WTC11 (cell line): ENCODE measurements around the gene RANBP17. TPM values are rescaled to one million over a fixed set of nuclear protein-coding genes. Genes with fewer than 3 reads are reported as not detected.

Source experiments
- ATAC-seq: fragments of 200-7000 bp; cut with Tn5 transposase; 2 replicates; pipeline ENCODE4 v1.10.0; 2021; ENCODE audit warnings: mild to moderate bottlenecking, moderate library complexity
- CTCF ChIA-PET: fragments of 300-600 bp; sonication (Branson Sonifier 250); formaldehyde crosslinking; loops from one replicate; lab custom pipeline; 2021; ENCODE audit warnings: antibody characterized with exemption; lab: Charles Lee
- POLR2A ChIA-PET: fragments of 350-600 bp; sonication (Branson Sonifier 250); formaldehyde crosslinking; loops from one replicate; lab custom pipeline; 2021; ENCODE audit warnings: antibody characterized with exemption; lab: Charles Lee
- DNase-seq: peaks from one replicate; pipeline ENCODE4 v3.0.0; 2021; ENCODE audit warnings: low spot score
- H3K27ac Mint-ChIP-seq: 2 replicates; pipeline ENCODE4 v1.8.0; 2021; ENCODE audit warnings: mixed read lengths
- H3K27me3 Mint-ChIP-seq: 2 replicates; pipeline ENCODE4 v1.8.0; 2021; ENCODE audit warnings: low read depth, mild to moderate bottlenecking, moderate library complexity, mixed read lengths
- H3K36me3 Mint-ChIP-seq: 2 replicates; pipeline ENCODE4 v1.8.0; 2021; ENCODE audit warnings: mixed read lengths
- H3K4me1 Mint-ChIP-seq: 2 replicates; pipeline ENCODE4 v1.8.0; 2022; ENCODE audit warnings: mixed read lengths
- H3K4me3 Mint-ChIP-seq: 2 replicates; pipeline ENCODE4 v1.8.0; 2021; ENCODE audit warnings: mild to moderate bottlenecking, moderate library complexity, mixed read lengths
- H3K9me3 Mint-ChIP-seq: 2 replicates; pipeline ENCODE4 v1.8.0; 2021; ENCODE audit warnings: mixed read lengths
- ARID4B ChIP-seq: sonication (generic); formaldehyde crosslinking; IDR thresholded peaks from 2 replicates; pipeline ENCODE4 v1.8.0; 2023; ENCODE audit warnings: missing genetic modification reagents, mild to moderate bottlenecking, borderline replicate concordance
- ATF2 ChIP-seq: sonication (generic); formaldehyde crosslinking; IDR thresholded peaks from 2 replicates; pipeline ENCODE4 v1.8.1; 2022; ENCODE audit warnings: low read depth, missing genetic modification reagents, borderline replicate concordance
- CREM ChIP-seq: sonication (generic); formaldehyde crosslinking; IDR thresholded peaks from 2 replicates; pipeline ENCODE4 v1.8.1; 2022; ENCODE audit warnings: mild to moderate bottlenecking, missing genetic modification reagents, moderate library complexity
- ELF4 ChIP-seq: sonication (generic); formaldehyde crosslinking; IDR thresholded peaks from 2 replicates; pipeline ENCODE4 v1.8.1; 2022; ENCODE audit warnings: low read depth, mild to moderate bottlenecking, moderate library complexity, missing genetic modification reagents
- FOXP4 ChIP-seq: sonication (generic); formaldehyde crosslinking; IDR thresholded peaks from 2 replicates; pipeline ENCODE4 v1.8.0; 2022; ENCODE audit warnings: mild to moderate bottlenecking, missing genetic modification reagents
- GABPB1 ChIP-seq: sonication (generic); formaldehyde crosslinking; IDR thresholded peaks from 2 replicates; pipeline ENCODE4 v1.8.1; 2023; ENCODE audit warnings: mild to moderate bottlenecking, missing genetic modification reagents
- GRHL2 ChIP-seq: fragments of 250-450 bp; sonication (Bioruptor Pico); IDR thresholded peaks from 2 replicates; pipeline ENCODE4 v1.8.0; 2022; ENCODE audit warnings: mild to moderate bottlenecking, moderate library complexity; ENCODE audit not compliant: insufficient replicate concordance, severe bottlenecking
- HMGA2 ChIP-seq: fragments of 250-450 bp; sonication (Bioruptor Pico); IDR thresholded peaks from 2 replicates; pipeline ENCODE4 v1.4.0; 2021; ENCODE audit warnings: mild to moderate bottlenecking, moderate library complexity
- IRF2 ChIP-seq: sonication (generic); formaldehyde crosslinking; IDR thresholded peaks from 2 replicates; pipeline ENCODE4 v1.8.0; 2022; ENCODE audit warnings: low read depth, missing genetic modification reagents, borderline replicate concordance
- MLX ChIP-seq: sonication (generic); formaldehyde crosslinking; IDR thresholded peaks from 2 replicates; pipeline ENCODE4 v1.8.1; 2023; ENCODE audit warnings: mild to moderate bottlenecking, missing genetic modification reagents, moderate library complexity
- MXD4 ChIP-seq: fragments of 250-450 bp; sonication (Bioruptor Pico); IDR thresholded peaks from 2 replicates; pipeline ENCODE4 v1.8.0; 2021; ENCODE audit warnings: mild to moderate bottlenecking, moderate library complexity, borderline replicate concordance
- PRRX2 ChIP-seq: fragments of 250-450 bp; sonication (Bioruptor Pico); IDR thresholded peaks from 2 replicates; pipeline ENCODE4 v1.8.0; 2021; ENCODE audit warnings: mild to moderate bottlenecking
- RORB ChIP-seq: fragments of 250-450 bp; sonication (Bioruptor Pico); IDR thresholded peaks from 2 replicates; pipeline ENCODE4 v1.9.0; 2021; ENCODE audit warnings: mild to moderate bottlenecking
- SMAD4 ChIP-seq: sonication (generic); formaldehyde crosslinking; IDR thresholded peaks from 2 replicates; pipeline ENCODE4 v1.8.0; 2022; ENCODE audit warnings: mild to moderate bottlenecking, missing genetic modification reagents
- STAT6 ChIP-seq: sonication (generic); formaldehyde crosslinking; conservative IDR thresholded peaks from 2 replicates; pipeline ENCODE4 v1.8.1; 2023; ENCODE audit warnings: mild to moderate bottlenecking, low read depth, missing genetic modification reagents, moderate library complexity
- TCF7 ChIP-seq: sonication (generic); formaldehyde crosslinking; IDR thresholded peaks from 2 replicates; pipeline ENCODE4 v1.8.0; 2022; ENCODE audit warnings: mild to moderate bottlenecking, low read depth, missing genetic modification reagents, moderate library complexity
- TEAD4 ChIP-seq: sonication (generic); formaldehyde crosslinking; IDR thresholded peaks from 2 replicates; pipeline ENCODE4 v1.8.0; 2022; ENCODE audit warnings: mild to moderate bottlenecking, missing genetic modification reagents
- ZMAT4 ChIP-seq: fragments of 250-450 bp; sonication (Bioruptor Pico); IDR thresholded peaks from 2 replicates; pipeline ENCODE4 v1.9.0; 2021; ENCODE audit warnings: mild to moderate bottlenecking
- ZNF416 ChIP-seq: fragments of 250-450 bp; sonication (Bioruptor Pico); IDR thresholded peaks from 2 replicates; pipeline ENCODE4 v1.9.0; 2021; ENCODE audit warnings: mild to moderate bottlenecking, inconsistent platforms
- total RNA-seq: library from RNA; stranded (reverse); gene quantifications from 3 replicates; pipeline ENCODE4 v1.2.3, GENCODE V29; 2021

The RANBP17 gene
- total RNA-seq, 1 experiment from 2014 or later = 23.1 TPM

GRCh38 chr5:171080186-171080938 is 218.5 kb downstream of the RANBP17 start:
- ATAC-seq = no peak
- ChIA-PET CTCF (interaction anchor here (0.6 kb wide), 1 partner anchor 244 kb away, joined by 3 read pairs; no protein-coding TSS in a partner anchor), POLR2A (no interaction called here)

More at GRCh38 chr5:171080186-171080938, 218.5 kb downstream of the RANBP17 start:
- TF ChIP-seq GABPB1 (CRISPR knock-in tag) (no peak), CREM (CRISPR knock-in tag) (no peak), RORB (CRISPR knock-in tag) (no peak), FOXP4 (no peak), PRRX2 (CRISPR knock-in tag) (no peak), HMGA2 (CRISPR knock-in tag) (no peak), SMAD4 (no peak), TEAD4 (CRISPR knock-in tag) (no peak), IRF2 (no peak), STAT6 (no peak), ZMAT4 (CRISPR knock-in tag) (no peak), MXD4 (CRISPR knock-in tag) (no peak), TCF7 (CRISPR knock-in tag) (no peak), ELF4 (CRISPR knock-in tag) (no peak), ZNF416 (CRISPR knock-in tag) (no peak), ARID4B (CRISPR knock-in tag) (no peak), MLX (CRISPR knock-in tag) (no peak), GRHL2 (CRISPR knock-in tag) (no peak), ATF2 (no peak)
- TF ChIP-seq, all 79 proteins: peak for 0
- H3K36me3 Mint-ChIP-seq = peaks cover 32% of the 10 kb centered on the region
- no peaks in the 10 kb centered on the region; the same call in 1 of the 2 replicates for H3K27me3 Mint-ChIP-seq
- no peak for DNase-seq
- peaks cover 2% of the 10 kb centered on the region; the same call in 1 of the 2 replicates for H3K4me1 Mint-ChIP-seq
- H3K4me3 Mint-ChIP-seq = no peak overlapping the region
- H3K9me3 Mint-ChIP-seq = peaks cover 28% of the 10 kb centered on the region
- no peak overlapping the region for H3K27ac Mint-ChIP-seq
